NCI-H345 treated with DMSO at 0.1 percent for 48 hours (cell line): Measurements from ENCODE around the gene NSUN7.

Experiments
- DNase-seq: peaks from one replicate; lab custom pipeline; 2025; ENCODE audit not compliant: unreplicated experiment; lab: John Stamatoyannopoulos, UW

Gene NSUN7

GRCh38 chr4:40736910-40737309, 12.8 kb upstream of the NSUN7 start:
- peak; percentile 21 for DNase-seq

DNA sequence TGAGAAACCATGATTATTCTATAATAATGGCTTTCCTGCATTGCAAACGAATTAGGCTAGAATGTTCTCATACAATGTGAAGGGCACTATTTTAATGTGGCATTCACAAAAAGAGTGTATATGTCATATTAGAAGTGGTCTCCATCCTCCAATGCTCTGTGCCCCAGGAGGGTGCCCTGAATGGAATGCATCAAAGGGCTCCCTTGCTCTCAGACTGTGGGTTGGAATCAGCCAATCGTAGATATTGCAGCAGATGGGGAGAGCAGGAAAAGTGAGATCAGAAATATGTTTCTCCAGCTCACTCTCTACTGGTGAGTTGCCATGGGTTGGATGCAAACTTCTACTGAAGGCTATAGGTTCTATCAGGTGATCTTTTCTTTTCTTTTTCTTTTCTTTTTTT, 11.9 kb upstream of the NSUN7 start:
- no peak for DNase-seq

DNA sequence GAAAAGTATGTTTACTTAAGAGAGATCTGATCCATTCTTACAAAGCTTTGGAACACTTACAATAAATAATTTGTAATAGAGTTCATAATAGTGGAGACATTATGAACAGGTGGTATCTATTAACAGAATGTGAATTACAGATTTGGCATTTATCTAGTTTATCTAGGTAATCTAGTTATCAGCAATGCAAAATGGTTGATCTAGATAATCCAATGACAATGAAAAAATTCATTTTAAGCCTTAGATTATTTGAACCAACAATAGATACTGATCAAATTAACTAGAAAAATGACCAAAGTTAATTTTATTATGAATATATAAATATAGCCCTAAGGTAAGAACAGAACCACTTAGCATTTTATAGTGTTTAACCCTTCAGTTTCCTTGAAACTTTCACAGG, 10.4 kb upstream of the NSUN7 start:
- no peak for DNase-seq

GRCh38 chr4:40744218-40744617, 5.5 kb upstream of the NSUN7 start:
- no peak for DNase-seq

- DNase-seq: no peak
Measured at GRCh38 chr4:40745285-40745984, 4.3 kb upstream of the NSUN7 start.

DNA sequence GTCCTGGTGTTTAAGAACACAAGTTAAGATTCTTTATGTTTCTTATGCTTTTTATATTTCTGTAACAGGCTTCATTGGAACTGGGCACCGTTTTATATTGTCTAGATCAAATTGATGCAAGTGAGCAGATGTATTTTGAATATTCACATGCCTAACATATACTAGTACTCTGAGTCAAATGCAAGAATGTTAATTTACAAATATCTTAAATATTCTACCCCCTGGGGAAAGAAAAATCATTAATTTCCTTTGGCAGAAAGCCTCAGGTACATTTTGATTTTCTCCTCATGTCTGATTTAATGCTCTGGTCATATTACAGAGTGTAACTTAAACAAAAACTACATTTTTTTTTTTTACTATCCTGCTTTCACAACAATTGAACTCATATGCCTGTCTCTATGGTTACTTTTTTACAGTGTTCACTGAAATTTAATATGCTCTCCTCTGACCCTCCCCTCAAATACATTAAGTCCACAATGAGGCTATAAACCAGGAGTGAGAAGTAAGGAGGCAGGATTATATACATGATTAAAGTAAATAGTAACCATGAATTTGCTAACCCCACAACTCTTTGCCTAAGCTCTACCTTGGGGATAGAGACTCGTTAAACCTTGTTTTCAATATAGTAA, 2.4 kb upstream of the NSUN7 start:
- DNase-seq: no peak

DNA sequence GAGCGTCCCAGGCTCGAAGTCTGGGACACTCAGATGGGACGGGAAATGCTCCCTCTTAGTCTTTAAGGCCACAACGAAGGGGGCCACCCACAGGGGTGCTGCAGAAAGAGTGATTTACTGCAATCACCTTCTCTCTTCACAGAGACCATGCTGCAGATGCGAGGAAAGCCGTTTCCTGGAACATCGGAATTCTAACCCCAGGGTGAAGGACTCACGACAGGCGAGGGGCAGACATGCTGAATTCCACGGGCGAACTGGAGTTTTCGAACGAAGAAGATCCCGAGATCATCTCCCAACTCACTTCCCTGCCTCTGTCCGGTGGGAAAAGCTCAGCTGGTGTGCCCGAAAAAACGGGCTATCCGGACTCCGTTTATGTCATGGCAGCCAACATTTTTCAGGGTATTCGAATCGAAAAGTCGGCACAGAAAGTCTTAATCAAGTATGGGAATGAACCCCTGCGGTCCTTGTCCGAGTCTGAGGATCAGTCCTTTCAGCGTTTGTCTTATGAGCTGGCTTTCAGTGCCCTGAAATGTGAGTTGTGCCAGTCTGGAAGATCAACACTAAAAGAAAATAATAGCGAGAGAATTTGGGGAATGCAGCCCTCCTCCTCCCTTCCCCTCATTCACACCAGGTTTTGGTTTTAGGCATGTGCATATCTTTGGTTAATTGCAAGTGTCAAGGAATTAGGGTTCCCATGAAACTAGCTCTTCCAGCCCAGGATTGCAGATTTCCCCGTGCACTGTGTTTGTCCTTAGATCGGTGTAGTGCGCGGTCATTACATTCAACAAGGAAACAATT, 905 bp downstream of the NSUN7 start:
- DNase-seq: no peak

DNA sequence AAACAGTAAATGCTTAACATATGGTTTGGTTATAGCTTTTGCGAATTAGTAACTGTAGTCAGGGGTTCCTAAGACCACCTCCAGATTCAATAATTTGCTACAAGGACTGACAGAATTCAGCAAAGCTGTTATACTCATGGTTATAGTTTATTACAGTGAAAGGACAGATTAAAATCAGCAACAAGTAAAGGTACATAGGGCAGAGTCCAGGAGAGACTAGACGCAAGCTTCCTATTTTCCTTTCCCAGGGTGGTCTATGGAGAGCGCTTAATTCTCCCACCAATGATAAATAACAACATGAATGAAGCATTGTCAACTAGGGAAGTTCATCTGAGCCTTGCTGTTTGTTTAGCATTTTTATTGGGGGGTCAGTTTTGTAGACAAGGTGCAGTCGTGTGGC, 5.9 kb downstream of the NSUN7 start:
- DNase-seq: no peak

DNA sequence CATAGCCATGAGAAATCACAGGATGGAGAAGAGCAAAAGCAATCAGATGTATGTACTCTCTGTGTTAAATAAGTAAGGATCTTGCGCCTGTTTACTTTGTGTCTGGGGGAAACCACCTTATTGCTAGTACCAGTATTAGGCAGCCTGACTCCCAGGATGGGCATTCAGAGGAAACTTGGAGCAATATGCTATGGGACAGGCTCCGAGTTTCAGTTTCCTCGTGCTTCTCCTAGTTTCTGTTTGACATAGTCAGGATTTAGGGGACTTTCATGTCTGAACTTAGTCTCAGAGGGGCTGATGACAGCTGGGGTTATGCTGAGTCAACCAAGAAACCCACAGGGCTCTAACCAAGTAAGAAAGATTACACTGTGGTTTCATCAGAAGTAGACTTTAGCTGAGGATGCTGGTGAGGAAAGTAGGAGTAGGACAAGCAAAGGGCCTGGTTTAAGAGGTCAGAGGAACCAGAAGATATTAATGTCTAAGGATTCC, 13.5 kb downstream of the NSUN7 start:
- no peak for DNase-seq

DNA sequence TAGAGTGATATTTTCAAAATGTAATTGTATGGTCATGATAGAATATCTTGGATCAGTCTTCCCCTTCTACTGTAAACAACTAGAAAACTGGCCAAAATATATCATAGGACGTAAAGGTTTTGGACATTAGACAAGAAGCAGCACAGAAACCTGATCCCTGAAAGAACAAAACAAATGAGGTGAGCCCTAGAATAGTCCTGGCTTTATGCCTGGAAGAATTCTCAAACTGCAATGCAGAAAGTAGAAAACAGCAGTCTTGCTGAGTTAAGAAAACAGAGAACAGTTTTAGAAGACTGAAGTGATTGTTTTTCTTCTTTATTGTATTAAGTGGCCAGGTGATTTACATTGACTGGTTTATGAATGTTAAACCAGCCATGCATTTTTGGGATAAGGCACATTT, 19.5 kb downstream of the NSUN7 start:
- DNase-seq: no peak

GRCh38 chr4:40778090-40778489, 28.3 kb downstream of the NSUN7 start:
- no peak for DNase-seq

- DNase-seq: no peak
Measured at GRCh38 chr4:40782876-40783275, 33.1 kb downstream of the NSUN7 start.

GRCh38 chr4:40785727-40786126, 36.0 kb downstream of the NSUN7 start:
- DNase-seq: no peak

GRCh38 chr4:40788331-40788730, 38.6 kb downstream of the NSUN7 start:
- DNase-seq: no peak

DNA sequence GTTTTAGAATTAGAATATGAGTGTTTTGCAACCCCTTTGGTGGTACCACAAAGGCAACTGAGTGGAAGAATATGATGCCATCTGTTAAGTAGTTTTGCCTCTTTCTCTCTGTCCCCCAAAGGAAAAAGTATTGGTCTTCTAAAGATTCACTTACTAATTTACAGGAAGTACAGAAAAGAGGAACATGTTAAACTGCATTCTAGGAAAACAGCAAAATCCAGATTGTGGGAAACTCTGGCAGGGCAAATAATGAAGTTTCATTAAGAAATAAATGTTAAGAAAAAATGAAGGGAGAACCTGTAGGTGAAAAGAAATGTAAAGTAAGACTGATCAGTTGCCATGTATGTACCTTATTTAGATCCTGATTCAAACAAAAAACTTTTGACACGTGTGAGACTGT, 39.3 kb downstream of the NSUN7 start:
- DNase-seq: no peak

- no peak for DNase-seq
Measured at GRCh38 chr4:40789771-40790170, 40.0 kb downstream of the NSUN7 start.

GRCh38 chr4:40800064-40800463, 50.3 kb downstream of the NSUN7 start:
- DNase-seq: no peak

DNA sequence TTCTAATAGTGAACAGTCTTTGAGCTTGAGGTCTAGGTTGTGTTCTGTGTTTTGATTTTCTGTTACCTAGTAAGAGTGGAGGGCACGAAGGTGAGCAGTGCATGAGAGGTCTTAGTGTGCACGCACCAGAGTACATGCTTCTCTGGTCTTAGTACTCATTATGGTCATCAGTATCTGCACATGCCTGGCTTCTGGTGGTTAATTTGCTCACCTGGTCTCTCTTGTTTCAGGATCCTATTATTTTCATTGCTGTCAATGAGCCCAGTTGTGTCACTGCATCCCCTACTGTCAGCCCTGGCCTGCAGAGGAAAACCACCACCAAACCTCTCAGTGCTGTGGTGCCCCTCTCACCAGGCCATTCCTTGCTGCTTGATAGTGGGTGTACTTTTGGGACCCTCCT, 54.8 kb downstream of the NSUN7 start:
- DNase-seq: no peak

DNA sequence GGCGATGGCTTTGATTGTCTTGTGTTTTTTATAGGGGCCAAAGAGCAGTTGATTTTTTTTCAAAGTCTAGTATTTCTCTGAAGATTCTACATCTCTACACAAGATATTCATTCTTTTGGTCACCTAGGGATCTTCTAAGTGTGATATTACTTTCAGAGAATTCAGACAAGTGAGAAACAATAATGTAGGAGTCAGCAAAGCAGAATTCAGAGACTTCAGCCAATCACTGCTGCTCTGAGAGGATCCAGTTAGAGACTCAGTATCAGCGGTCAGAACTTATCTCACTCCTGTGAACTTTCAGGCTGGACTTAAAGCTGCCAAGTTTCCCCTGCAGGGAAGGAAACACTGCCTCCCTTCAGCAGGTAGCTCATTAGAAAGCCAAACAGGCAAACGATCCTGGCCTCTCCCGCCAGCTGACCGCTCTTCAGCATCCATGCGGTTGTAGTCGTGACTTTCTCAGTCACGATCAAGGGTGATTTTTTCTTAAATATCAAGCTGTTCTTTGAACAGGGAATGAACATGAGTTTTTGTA, 59.2 kb downstream of the NSUN7 start:
- no peak for DNase-seq

DNA sequence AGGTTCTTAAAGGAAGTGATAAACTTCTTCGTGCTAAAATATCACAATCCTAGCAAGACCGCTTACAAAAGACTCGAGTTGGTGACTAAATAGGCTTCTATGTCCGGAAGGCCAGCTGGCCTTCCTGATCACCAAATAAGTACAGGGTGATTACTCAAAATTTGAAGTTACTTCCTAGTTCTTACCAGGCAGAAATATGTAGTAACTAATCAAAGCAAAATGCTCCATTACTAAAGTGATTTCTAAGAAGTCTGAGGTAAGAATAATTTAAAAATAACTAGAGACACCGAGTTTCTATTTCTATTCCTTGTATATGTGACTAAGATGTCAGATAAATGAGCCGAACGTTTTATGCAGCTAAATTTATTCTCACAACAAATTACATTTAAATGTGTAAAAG, 62.2 kb downstream of the NSUN7 start:
- no peak for DNase-seq

DNA sequence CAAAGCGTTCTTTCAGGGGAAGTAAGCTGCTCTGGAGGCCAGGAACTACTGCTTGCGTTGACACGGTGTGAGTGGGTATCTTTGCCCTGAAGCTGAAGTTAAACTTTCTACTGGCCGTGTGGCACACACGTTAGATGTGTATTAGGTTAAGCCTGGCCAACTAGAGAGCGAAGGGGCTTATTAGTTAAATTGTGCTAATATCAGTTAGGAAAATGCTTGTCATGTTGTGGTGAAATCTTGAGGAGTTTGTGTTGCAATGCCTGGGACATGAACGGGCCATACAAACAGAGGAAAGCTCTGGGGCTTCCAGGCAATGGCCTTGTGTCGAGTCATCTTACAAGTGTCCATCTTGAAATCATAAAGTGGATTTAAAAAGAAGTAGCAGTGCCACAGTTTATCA, 62.6 kb downstream of the NSUN7 start:
- DNase-seq: no peak

GRCh38 chr4:40812856-40813255, 63.1 kb downstream of the NSUN7 start:
- no peak for DNase-seq
